GM21737 (cell line): Measurements from ENCODE around the gene TTC33.

Source experiments
- ATAC-seq: cut with Tn5 transposase; IDR thresholded peaks from one replicate; pipeline ENCODE4 v1.9.1; 2021; ENCODE audit warnings: mild to moderate bottlenecking, moderate library complexity; ENCODE audit not compliant: unreplicated experiment

The TTC33 gene

DNA sequence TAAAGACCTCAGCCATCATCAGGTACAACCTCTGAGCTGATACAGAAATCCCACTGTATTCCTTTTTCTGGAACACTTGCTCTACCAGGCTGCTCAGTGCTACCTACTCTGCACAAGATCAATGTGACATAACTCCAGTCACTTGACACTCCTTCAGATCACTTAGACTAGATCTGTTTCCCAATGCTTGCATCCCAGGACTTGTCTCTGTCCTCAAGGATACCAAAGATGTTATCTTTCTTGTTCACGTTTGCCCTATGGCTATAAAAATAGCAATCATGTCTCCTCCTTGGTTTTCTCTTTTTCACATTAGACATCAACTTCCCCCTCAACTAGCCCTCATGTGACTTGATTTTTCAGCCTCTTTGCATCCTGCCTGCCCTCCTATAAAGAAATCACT is 264.1 kb downstream of the TTC33 start:
- ATAC-seq, result no peak

- ATAC-seq, result peak; percentile 47
These were observed 265.2 kb downstream of the TTC33 start for GRCh38 chr5:40490464-40491111.

- ATAC-seq, result no peak
These were observed 266.3 kb downstream of the TTC33 start for GRCh38 chr5:40489421-40489820.

- peak; percentile 42 for ATAC-seq
These were observed 269.1 kb downstream of the TTC33 start for GRCh38 chr5:40486437-40487275.

GRCh38 chr5:40485021-40485998 is 270.5 kb downstream of the TTC33 start:
- peak; percentile 54 for ATAC-seq

GRCh38 chr5:40484495-40484894 is 271.3 kb downstream of the TTC33 start:
- ATAC-seq, result peak; percentile 44

DNA sequence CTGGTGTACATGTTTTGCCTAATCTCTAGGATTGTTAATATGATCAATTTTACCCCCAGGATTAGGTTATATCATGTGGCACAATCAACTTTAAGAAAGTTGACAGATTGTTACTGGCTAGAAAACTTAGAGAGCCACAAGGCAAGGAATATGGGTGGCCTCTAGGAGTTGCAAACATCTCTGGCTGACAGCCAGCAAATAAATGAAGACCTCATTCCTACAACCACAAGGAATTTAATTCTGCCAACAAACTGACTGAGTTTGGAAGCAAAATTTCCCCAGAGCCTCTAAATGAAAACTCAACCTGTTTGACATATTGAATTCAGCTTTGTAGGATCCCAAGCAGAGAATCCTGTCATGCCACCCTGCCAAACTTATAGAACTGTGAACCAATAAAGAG is 272.4 kb downstream of the TTC33 start:
- no peak for ATAC-seq

DNA sequence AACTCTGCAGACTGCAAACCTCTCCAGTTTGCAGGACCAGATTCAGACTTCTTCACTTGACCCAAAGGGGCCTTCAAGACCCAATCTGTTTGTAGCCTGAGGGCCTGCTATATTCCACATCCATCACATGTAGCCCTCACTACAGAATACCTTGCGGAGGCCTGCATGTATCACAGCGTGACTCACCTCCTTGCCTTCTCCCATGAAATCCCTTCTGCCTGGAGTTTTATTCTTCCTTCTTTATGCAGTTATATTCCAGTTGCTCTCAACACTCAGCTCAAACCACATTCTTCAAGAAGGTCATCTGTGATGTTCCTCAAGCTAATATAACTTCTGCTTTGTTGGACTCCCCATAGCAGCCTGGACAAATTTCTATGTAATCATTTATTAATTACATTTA is 274.5 kb downstream of the TTC33 start:
- no peak for ATAC-seq

GRCh38 chr5:40480392-40480791 is 275.4 kb downstream of the TTC33 start:
- ATAC-seq, result no peak

GRCh38 chr5:40479939-40480338 is 275.8 kb downstream of the TTC33 start:
- ATAC-seq, result no peak

- ATAC-seq, result no peak
These were observed 277.0 kb downstream of the TTC33 start for GRCh38 chr5:40478766-40479165.

GRCh38 chr5:40477856-40478546 is 277.8 kb downstream of the TTC33 start:
- no peak for ATAC-seq

DNA sequence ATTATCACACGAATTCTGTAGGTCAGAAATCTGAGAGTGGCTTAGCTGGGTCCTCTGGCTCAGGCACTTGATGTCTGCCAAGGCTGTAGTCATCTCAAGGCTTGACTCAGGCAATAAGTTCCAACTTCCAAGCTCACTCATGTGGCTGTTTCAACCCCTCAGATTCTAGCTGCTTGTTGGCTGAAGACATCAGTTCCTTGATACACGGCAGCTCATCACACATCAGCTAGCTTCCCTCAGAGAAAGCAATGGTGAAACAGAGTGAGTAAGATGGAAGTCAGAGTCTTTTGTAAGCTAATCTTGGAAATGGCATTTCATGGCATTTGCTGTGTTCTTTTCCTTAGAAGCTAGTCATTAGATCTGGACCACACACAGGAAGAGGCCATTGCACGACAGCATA is 280.2 kb downstream of the TTC33 start:
- ATAC-seq, result no peak

DNA sequence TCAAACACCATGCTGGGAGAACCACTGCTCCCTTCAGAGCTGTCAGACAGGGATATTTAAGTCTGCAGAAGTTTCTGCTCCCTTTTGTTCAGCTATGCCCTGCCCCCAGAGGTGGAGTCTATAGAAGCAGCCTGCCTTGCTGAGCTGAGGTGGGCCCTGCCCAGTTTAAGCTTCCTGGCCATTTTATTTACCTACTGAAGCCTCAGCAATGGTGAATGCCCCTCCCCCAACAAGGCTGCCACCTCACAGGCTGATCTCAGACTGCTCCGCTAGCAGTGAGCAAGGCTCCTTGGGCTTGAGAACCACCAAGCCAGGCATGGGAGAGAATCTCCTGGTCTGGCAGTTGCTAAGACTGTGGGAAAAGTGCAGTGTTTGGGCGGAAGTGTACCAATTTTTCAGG is 281.5 kb downstream of the TTC33 start:
- no peak for ATAC-seq

DNA sequence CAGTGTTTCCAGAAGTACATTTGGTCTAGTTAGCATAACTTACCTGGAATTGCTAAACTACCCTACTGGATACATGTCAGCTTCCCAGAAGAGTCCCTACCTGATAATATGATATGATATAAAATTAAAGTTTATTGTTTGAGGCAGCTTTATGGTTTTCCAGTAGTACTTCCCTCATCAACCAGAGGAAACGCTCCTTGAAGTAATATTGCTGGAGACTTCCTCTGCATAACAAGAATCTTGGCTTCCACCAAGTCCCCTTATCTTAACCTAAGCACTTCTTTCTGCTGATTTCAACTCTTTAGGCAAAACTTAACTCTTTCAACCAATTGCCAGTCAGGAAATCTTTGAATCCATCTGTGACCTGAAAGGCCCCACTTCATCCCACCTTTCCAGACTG is 290.3 kb downstream of the TTC33 start:
- ATAC-seq, result no peak

- no peak for ATAC-seq
These were observed 291.2 kb downstream of the TTC33 start for GRCh38 chr5:40464511-40464910.
